ENCODE data around the gene KLHL14. TPM values are rescaled to one million over a fixed set of nuclear protein-coding genes. Genes with fewer than 3 reads are reported as not detected.

KLHL14 gene
- total and polyA plus RNA-seq, 2 of the 13 experiments (the other 11 are each of a cell fraction or from before 2014, with no cell fraction given): 16.0 to 41.8 TPM

DNA sequence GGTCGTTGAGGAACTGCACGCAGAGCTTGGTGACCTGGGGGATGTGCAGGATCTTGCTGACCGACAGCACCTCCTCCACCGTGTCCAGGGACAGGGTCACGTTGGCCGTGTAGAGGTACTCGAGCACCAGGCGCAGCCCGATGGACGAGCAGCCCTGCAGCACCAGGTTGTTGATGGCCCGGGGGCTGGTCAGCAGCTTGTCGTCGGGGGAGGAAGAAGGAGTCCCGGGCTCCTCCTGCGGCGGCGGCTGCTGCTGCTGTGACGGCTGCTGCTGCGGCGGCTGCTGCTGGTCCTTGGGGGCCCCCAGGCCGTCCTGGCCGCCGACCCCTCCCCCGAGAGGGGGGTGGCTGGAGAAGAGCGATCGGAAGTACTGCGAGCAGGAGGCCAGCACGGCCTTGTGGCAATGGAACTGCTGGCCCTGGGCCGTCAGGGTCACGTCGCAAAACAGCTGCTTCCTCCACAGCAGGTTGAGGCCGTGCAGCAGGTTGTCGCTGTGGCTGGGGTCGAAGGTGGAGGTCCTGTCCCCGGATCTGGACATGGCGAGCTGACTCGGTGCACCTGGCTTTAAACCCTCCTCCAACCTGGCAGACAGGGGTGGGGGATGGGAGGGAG lies 2.7 kb downstream of the KLHL14 start (continued):
- TF ChIP-seq HMGXB3 (CRISPR knock-in tag; IDR thresholded peaks at IDR 0.05; ENCODE audit: borderline replicate concordance): peak; percentile 31; the same call in 1 of the 2 replicates
- no peak for TF ChIP-seq TERF1 (CRISPR knock-in tag; IDR thresholded peaks at IDR 0.05)
- TF ChIP-seq ZNF781 (CRISPR knock-in tag; IDR thresholded peaks at IDR 0.05; ENCODE audit: borderline replicate concordance, not compliant biosample characterization): peak; percentile 42
- 0 out of 2 replicates have a peak, but pooled peaks have one; percentile 45 for TF ChIP-seq NR2F6 (IDR thresholded peaks at IDR 0.05)
- TF ChIP-seq NR2F6 (CRISPR knock-in tag; IDR thresholded peaks at IDR 0.05): peak; percentile 55
- TF ChIP-seq, protein P1, sequence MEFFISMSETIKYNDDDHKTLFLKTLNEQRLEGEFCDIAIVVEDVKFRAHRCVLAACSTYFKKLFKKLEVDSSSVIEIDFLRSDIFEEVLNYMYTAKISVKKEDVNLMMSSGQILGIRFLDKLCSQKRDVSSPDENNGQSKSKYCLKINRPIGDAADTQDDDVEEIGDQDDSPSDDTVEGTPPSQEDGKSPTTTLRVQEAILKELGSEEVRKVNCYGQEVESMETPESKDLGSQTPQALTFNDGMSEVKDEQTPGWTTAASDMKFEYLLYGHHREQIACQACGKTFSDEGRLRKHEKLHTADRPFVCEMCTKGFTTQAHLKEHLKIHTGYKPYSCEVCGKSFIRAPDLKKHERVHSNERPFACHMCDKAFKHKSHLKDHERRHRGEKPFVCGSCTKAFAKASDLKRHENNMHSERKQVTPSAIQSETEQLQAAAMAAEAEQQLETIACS (CRISPR knock-in tag; IDR thresholded peaks at IDR 0.05): no peak
- no peak for TF ChIP-seq HOXD1 (CRISPR knock-in tag; IDR thresholded peaks at IDR 0.05)
- TF ChIP-seq ZNF30 (CRISPR knock-in tag; IDR thresholded peaks at IDR 0.05): peak; percentile 51; the same call in 1 of the 2 replicates
- TF ChIP-seq MED1 (CRISPR knock-in tag; IDR thresholded peaks at IDR 0.05): peak; percentile 71
- no peak; the same call in 1 of the 2 replicates for TF ChIP-seq DNMT1 (CRISPR knock-in tag; IDR thresholded peaks at IDR 0.05)
- TF ChIP-seq GMEB1 (CRISPR knock-in tag; IDR thresholded peaks at IDR 0.05; ENCODE audit: borderline replicate concordance): no peak
- TF ChIP-seq ZNF263 (CRISPR knock-in tag; IDR thresholded peaks at IDR 0.05): no peak; the same call in 1 of the 2 replicates
- no peak for TF ChIP-seq PPARG (CRISPR knock-in tag; conservative IDR thresholded peaks at IDR 0.05)
- TF ChIP-seq CEBPB (IDR thresholded peaks at IDR 0.05; ENCODE audit: borderline replicate concordance, low read depth, low read length): no peak
- no peak for TF ChIP-seq NBN (conservative IDR thresholded peaks at IDR 0.05)
- no peak for TF ChIP-seq ZFP62 (CRISPR knock-in tag; IDR thresholded peaks at IDR 0.05)
- TF ChIP-seq ZNF276 (CRISPR knock-in tag; IDR thresholded peaks at IDR 0.05; ENCODE audit: low read depth): no peak
- TF ChIP-seq PTBP1 (IDR thresholded peaks at IDR 0.05; ENCODE audit: low read depth, low read length, poor library complexity, severe bottlenecking): no peak
- TF ChIP-seq, protein P2, sequence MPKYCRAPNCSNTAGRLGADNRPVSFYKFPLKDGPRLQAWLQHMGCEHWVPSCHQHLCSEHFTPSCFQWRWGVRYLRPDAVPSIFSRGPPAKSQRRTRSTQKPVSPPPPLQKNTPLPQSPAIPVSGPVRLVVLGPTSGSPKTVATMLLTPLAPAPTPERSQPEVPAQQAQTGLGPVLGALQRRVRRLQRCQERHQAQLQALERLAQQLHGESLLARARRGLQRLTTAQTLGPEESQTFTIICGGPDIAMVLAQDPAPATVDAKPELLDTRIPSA (CRISPR knock-in tag; IDR thresholded peaks at IDR 0.05; ENCODE audit: borderline replicate concordance): no peak

Measured in HepG2 (cell line).